ENCODE data around the gene KIR2DL3. TPM values are rescaled to one million over a fixed set of nuclear protein-coding genes. Genes with fewer than 3 reads are reported as not detected.

KIR2DL3 gene
- total RNA-seq = not detected in 2 replicates

DNA sequence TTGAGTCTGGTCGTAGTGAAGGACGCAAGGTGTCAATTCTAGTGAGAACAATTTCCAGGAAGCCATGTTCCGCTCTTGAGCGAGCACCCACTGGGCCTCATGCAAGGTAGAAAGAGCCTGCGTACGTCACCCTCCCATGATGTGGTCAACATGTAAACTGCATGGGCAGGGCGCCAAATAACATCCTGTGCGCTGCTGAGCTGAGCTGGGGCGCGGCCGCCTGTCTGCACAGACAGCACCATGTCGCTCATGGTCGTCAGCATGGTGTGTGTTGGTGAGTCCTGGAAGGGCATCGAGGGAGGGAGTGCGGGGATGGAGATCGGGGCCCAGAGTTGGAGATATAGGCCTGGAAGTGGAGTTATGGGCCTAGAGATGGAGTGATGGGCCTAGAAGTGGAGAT is at the start of gene KIR2DL3:
Gene KIR2DL3, plus strand, starts transcription at position 208 of the 400 bp plus-strand sequence. Its CDS starts 33 bp downstream, at position 241.

DNA sequence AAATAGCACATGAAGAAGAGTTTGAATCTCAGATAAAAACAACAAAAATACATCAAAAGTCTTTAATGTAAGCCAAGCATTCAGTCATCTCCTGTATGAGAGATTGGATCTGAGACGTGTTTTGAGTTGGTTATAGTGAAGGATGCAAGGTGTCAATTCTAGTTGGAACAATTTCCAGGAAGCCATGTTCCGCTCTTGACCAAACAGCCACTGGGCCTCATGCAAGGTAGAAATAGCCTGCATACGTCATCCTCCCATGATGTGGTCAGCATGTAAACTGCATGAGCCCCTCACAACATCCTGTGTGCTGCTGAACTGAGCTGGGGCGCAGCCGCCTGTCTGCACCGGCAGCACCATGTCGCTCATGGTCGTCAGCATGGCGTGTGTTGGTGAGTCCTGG is 14.2 kb upstream of the KIR2DL3 start, which contains the start of gene KIR3DL3:
Gene KIR3DL3, plus strand, starts transcription at position 301 of the 400 bp plus-strand sequence. Its CDS starts 55 bp downstream, at position 356.

DNA sequence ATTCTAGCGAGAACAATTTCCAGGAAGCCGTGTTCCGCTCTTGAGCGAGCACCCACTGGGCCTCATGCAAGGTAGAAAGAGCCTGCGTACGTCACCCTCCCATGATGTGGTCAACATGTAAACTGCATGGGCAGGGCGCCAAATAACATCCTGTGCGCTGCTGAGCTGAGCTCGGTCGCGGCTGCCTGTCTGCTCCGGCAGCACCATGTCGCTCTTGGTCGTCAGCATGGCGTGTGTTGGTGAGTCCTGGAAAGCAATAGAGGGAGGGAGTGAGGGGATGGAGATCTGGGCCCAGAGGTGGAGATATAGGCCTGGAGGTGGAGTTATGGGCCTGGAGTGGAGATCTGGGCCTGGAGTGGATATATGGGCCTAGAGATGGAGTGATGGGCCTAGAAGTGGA is 31.3 kb downstream of the KIR2DL3 start, which contains the start of gene KIR2DL1:
Gene KIR2DL1, plus strand, starts transcription at position 148 of the 400 bp plus-strand sequence. Its CDS starts 58 bp downstream, at position 206.

Other genes with a start within 250 kb of the KIR2DL3 start
- not detected in 2 replicates for gene LAIR2, start 235.7 kb upstream of the KIR2DL3 start, total RNA-seq
- not detected in 2 replicates for gene LILRA2, start 164.7 kb upstream of the KIR2DL3 start, total RNA-seq
- not detected in 2 replicates for gene LILRA1, start 144.9 kb upstream of the KIR2DL3 start, total RNA-seq
- gene LILRB1, start 108.0 kb upstream of the KIR2DL3 start, total RNA-seq = not detected in 2 replicates
- not detected in 2 replicates for gene LILRB4, start 75.5 kb upstream of the KIR2DL3 start, total RNA-seq
- gene KIR3DL3, start 14.1 kb upstream of the KIR2DL3 start, total RNA-seq = not detected in 2 replicates
- not detected in 2 replicates for gene KIR2DL1, start 31.3 kb downstream of the KIR2DL3 start, total RNA-seq
- gene KIR2DL4, start 65.1 kb downstream of the KIR2DL3 start, total RNA-seq = not detected in 2 replicates
- not detected in 2 replicates for gene KIR3DL1, start 78.0 kb downstream of the KIR2DL3 start, total RNA-seq
- not detected in 2 replicates for gene KIR2DS4, start 94.2 kb downstream of the KIR2DL3 start, total RNA-seq
- not detected in 2 replicates for gene KIR3DL2, start 111.9 kb downstream of the KIR2DL3 start, total RNA-seq
- not detected in 2 replicates for gene FCAR, start 135.7 kb downstream of the KIR2DL3 start, total RNA-seq
- not detected in 2 replicates for gene NCR1, start 167.6 kb downstream of the KIR2DL3 start, total RNA-seq
- gene NLRP7, start 209.0 kb downstream of the KIR2DL3 start, total RNA-seq = not detected in 2 replicates
- not detected in 2 replicates for gene NLRP2, start 227.9 kb downstream of the KIR2DL3 start, total RNA-seq

Measured in myometrial cell (primary cell).